ENCODE data around the gene VAV3.

The VAV3 gene

GRCh38 chr1:107843989-107844388 is 121.0 kb downstream of the VAV3 start:
- H4K20me1 ChIP-seq = peaks cover 0 to 12% (median 0%) of the 10 kb centered on the region in 11 experiments; a peak in 3 of 22 replicates
- no peaks in the 10 kb centered on the region for H3K27me3 ChIP-seq
- peaks cover 29 to 43% (median 40%) of the 10 kb centered on the region in 11 experiments for H3K9me3 ChIP-seq (replicated peaks in 1 of 11)
- peaks cover 55 to 70% (median 65%) of the 10 kb centered on the region in 10 experiments for H3K4me1 ChIP-seq
- peak overlapping the region in 9 of 10 experiments; percentile 36 to 65 (median 53); a peak in 19 of 20 replicates for H3K4me3 ChIP-seq
- peak overlapping the region; percentile 25 to 95 (median 91); a peak in 21 of 22 replicates for H3K27ac ChIP-seq
- H3K9ac ChIP-seq = peak overlapping the region in 10 of 11 experiments; percentile 36 to 84 (median 77); a peak in 20 of 22 replicates
- no peak for TF ChIP-seq Cebpa-rat (IDR thresholded peaks at IDR 0.05)
- H3K36me3 ChIP-seq = peaks cover 0 to 29% (median 11%) of the 10 kb centered on the region in 11 experiments; a peak in 12 of 22 replicates
- H3K4me2 ChIP-seq = peak overlapping the region; percentile 87 to 98 (median 93)

GRCh38 chr1:107842241-107842640 is 122.7 kb downstream of the VAV3 start:
- Histone ChIP-seq H3K9me3 (replicated peaks in 1 of 11) (peaks cover 17 to 43% (median 38%) of the 10 kb centered on the region in 11 experiments), H3K4me1 (peaks cover 62 to 82% (median 73%) of the 10 kb centered on the region in 10 experiments), H3K27ac (peak overlapping the region in 10 of 11 experiments; percentile 43 to 95 (median 70); a peak in 20 of 22 replicates), H3K36me3 (peaks cover 0 to 28% (median 5%) of the 10 kb centered on the region in 11 experiments; a peak in 5 of 22 replicates), H4K20me1 (peaks cover 0 to 12% (median 0%) of the 10 kb centered on the region in 11 experiments; a peak in 3 of 22 replicates), H3K9ac (peak overlapping the region in 9 of 11 experiments; percentile 31 to 66 (median 47); a peak in 18 of 22 replicates), H3K4me3 (peak overlapping the region in 8 of 10 experiments; percentile 2 to 39 (median 18); a peak in 7 of 20 replicates), H3K4me2 (peak overlapping the region; percentile 74 to 85 (median 81)), H3K27me3 (no peaks in the 10 kb centered on the region)
- no peak for TF ChIP-seq Cebpa-rat (IDR thresholded peaks at IDR 0.05)

- no peak for TF ChIP-seq Cebpa-rat (IDR thresholded peaks at IDR 0.05)
- Histone ChIP-seq H3K9me3 (replicated peaks in 1 of 11) (peaks cover 6 to 42% (median 31%) of the 10 kb centered on the region in 11 experiments), H3K4me3 (peak overlapping the region in 5 of 10 experiments; percentile 3 to 25 (median 8); a peak in 8 of 20 replicates), H3K27ac (peak overlapping the region in 10 of 11 experiments; percentile 19 to 95 (median 71); a peak in 20 of 22 replicates), H4K20me1 (peaks cover 0 to 14% (median 0%) of the 10 kb centered on the region in 11 experiments; a peak in 3 of 22 replicates), H3K4me2 (peak overlapping the region; percentile 70 to 87 (median 81)), H3K27me3 (no peaks in the 10 kb centered on the region), H3K36me3 (peaks cover 0 to 18% (median 0%) of the 10 kb centered on the region in 11 experiments; a peak in 4 of 22 replicates), H3K4me1 (peaks cover 61 to 97% (median 72%) of the 10 kb centered on the region in 10 experiments), H3K9ac (peak overlapping the region in 10 of 11 experiments; percentile 28 to 67 (median 56); a peak in 17 of 22 replicates)
Observed at GRCh38 chr1:107840725-107841124, 124.3 kb downstream of the VAV3 start.

GRCh38 chr1:107838056-107838455 is 126.9 kb downstream of the VAV3 start:
- Histone ChIP-seq H3K27ac (peak overlapping the region in 2 of 11 experiments; percentile 1 to 69; a peak in 1 of 22 replicates), H3K4me1 (peaks cover 58 to 97% (median 75%) of the 10 kb centered on the region in 10 experiments)

GRCh38 chr1:107835151-107835670 is 129.8 kb downstream of the VAV3 start:
- Histone ChIP-seq H3K4me1 (peaks cover 44 to 97% (median 73%) of the 10 kb centered on the region in 10 experiments), H3K36me3 (peaks cover 0 to 28% (median 5%) of the 10 kb centered on the region in 11 experiments; a peak in 4 of 22 replicates), H3K4me2 (peak overlapping the region; percentile 10 to 72 (median 39)), H3K27ac (peak overlapping the region in 2 of 11 experiments; percentile 6 to 24; a peak in 1 of 22 replicates), H3K4me3 (0 out of 20 replicates have a peak overlapping the region, but pooled peaks of 1 of the 10 experiments have one; percentile 9), H4K20me1 (peaks cover 0 to 21% (median 0%) of the 10 kb centered on the region in 11 experiments; a peak in 4 of 22 replicates), H3K27me3 (no peaks in the 10 kb centered on the region), H3K9me3 (replicated peaks in 1 of 11) (peaks cover 6 to 48% (median 29%) of the 10 kb centered on the region in 11 experiments), H3K9ac (no peak overlapping the region)
- TF ChIP-seq Cebpa-rat (IDR thresholded peaks at IDR 0.05) = no peak

More at GRCh38 chr1:107838056-107838455, 126.9 kb downstream of the VAV3 start:
- H3K9me3 ChIP-seq (replicated peaks in 1 of 11) = peaks cover 6 to 48% (median 27%) of the 10 kb centered on the region in 11 experiments
- no peaks in the 10 kb centered on the region for H3K27me3 ChIP-seq
- no peak for TF ChIP-seq Cebpa-rat (IDR thresholded peaks at IDR 0.05)
- peak overlapping the region in 3 of 10 experiments; percentile 3 to 20 (median 12); a peak in 3 of 20 replicates for H3K4me3 ChIP-seq
- H3K9ac ChIP-seq = no peak overlapping the region
- peaks cover 0 to 28% (median 5%) of the 10 kb centered on the region in 11 experiments; a peak in 4 of 22 replicates for H3K36me3 ChIP-seq
- H4K20me1 ChIP-seq = peaks cover 0 to 25% (median 0%) of the 10 kb centered on the region in 11 experiments; a peak in 4 of 22 replicates
- peak overlapping the region; percentile 2 to 74 (median 27); a peak in 12 of 22 replicates for H3K4me2 ChIP-seq

GRCh38 chr1:107833061-107833460 is 131.9 kb downstream of the VAV3 start:
- peak overlapping the region in 2 of 11 experiments; percentile 1 to 16; a peak in 1 of 22 replicates for H3K9ac ChIP-seq
- peak overlapping the region in 10 of 11 experiments; percentile 31 to 72 (median 45); a peak in 21 of 22 replicates for H3K4me2 ChIP-seq
- TF ChIP-seq Cebpa-rat (IDR thresholded peaks at IDR 0.05) = no peak
- H3K4me3 ChIP-seq = no peak overlapping the region
- H3K27ac ChIP-seq = peak overlapping the region in 4 of 11 experiments; percentile 11 to 22 (median 19); a peak in 3 of 22 replicates
- H4K20me1 ChIP-seq = peaks cover 0 to 26% (median 0%) of the 10 kb centered on the region in 11 experiments; a peak in 4 of 22 replicates
- peaks cover 0 to 21% (median 5%) of the 10 kb centered on the region in 11 experiments; a peak in 4 of 22 replicates for H3K36me3 ChIP-seq
- H3K4me1 ChIP-seq = peaks cover 58 to 96% (median 75%) of the 10 kb centered on the region in 10 experiments
- H3K9me3 ChIP-seq (replicated peaks in 1 of 11) = peaks cover 6 to 37% (median 20%) of the 10 kb centered on the region in 11 experiments
- no peaks in the 10 kb centered on the region for H3K27me3 ChIP-seq

- Histone ChIP-seq H3K36me3 (peaks cover 0 to 11% (median 0%) of the 10 kb centered on the region in 11 experiments; a peak in 4 of 22 replicates), H3K9me3 (replicated peaks in 1 of 11) (peaks cover 0 to 27% (median 8%) of the 10 kb centered on the region in 11 experiments; a peak in 14 of 22 replicates), H3K4me3 (no peak overlapping the region), H3K27ac (peak overlapping the region in 2 of 11 experiments; percentile 3 to 9; a peak in 3 of 22 replicates), H3K4me2 (peak overlapping the region; percentile 28 to 72 (median 50); a peak in 21 of 22 replicates), H3K4me1 (peaks cover 63 to 99% (median 85%) of the 10 kb centered on the region in 10 experiments), H4K20me1 (peaks cover 0 to 26% (median 0%) of the 10 kb centered on the region in 11 experiments; a peak in 4 of 22 replicates), H3K27me3 (no peaks in the 10 kb centered on the region), H3K9ac (0 out of 22 replicates have a peak overlapping the region, but pooled peaks of 1 of the 11 experiments have one; percentile 11)
- no peak for TF ChIP-seq Cebpa-rat (IDR thresholded peaks at IDR 0.05)
Observed at GRCh38 chr1:107831921-107832320, 133.1 kb downstream of the VAV3 start.

GRCh38 chr1:107830526-107830925 is 134.5 kb downstream of the VAV3 start:
- no peak overlapping the region for H3K9ac ChIP-seq
- peaks cover 0 to 18% (median 0%) of the 10 kb centered on the region in 11 experiments; a peak in 5 of 22 replicates for H3K36me3 ChIP-seq
- no peak overlapping the region for H3K4me3 ChIP-seq
- no peaks in the 10 kb centered on the region for H3K27me3 ChIP-seq
- peaks cover 0 to 22% (median 0%) of the 10 kb centered on the region in 11 experiments; a peak in 4 of 22 replicates for H4K20me1 ChIP-seq
- peak overlapping the region in 6 of 11 experiments; percentile 55 to 70 (median 62); a peak in 11 of 22 replicates for H3K27ac ChIP-seq
- peak overlapping the region; percentile 70 to 88 (median 79); a peak in 19 of 22 replicates for H3K4me2 ChIP-seq
- no peak for TF ChIP-seq Cebpa-rat (IDR thresholded peaks at IDR 0.05)
- peaks cover 70 to 99% (median 88%) of the 10 kb centered on the region in 10 experiments for H3K4me1 ChIP-seq
- H3K9me3 ChIP-seq (replicated peaks in 1 of 11) = peaks cover 0 to 27% (median 9%) of the 10 kb centered on the region in 11 experiments; a peak in 12 of 22 replicates

All from BLaER1 treated with 17β-estradiol and CSF1 and Interleukin-3, amounts not matched to agents 10 nM and 100 nM (cell line).